ENCODE measurements around the gene PREX1. TPM values are rescaled to one million over a fixed set of nuclear protein-coding genes. Genes with fewer than 3 reads are reported as not detected.

PREX1 gene
- total and polyA plus RNA-seq, 2 donors (not counting 1 experiment from before 2014, with no cell fraction given), result 1.0 to 3.1 TPM

DNA sequence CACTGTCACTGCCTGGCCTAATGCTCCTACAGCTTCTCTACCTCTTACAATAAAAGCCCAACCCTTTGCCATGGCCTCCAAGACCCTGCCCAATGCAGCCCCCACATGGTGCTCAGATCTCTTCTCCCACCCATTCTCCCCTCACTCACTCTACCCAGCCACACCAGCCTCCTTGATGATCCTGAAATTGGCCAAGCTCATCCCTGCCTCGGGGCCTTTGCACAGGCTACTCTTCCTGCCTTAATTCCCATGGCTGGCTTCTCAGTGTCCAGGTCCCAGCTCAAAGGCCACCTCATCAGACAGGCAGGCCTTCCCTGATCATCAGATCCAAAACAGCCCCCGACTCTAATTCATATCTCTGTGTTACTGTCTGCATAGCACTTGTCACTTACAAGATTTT lies 25.6 kb downstream of the PREX1 start:
- Histone ChIP-seq H3K27me3 (ENCODE audit: control insufficient read depth, insufficient read depth, low read length) (no peaks in the 10 kb centered on the region), H3K4me3 (replicated peaks in 1 of 4; ENCODE audit: control extremely low read depth in 1 of 4, insufficient read depth in 1 of 4, low read depth in 3 of 4, low read length in 4 of 4) (no peak overlapping the region), H3K27ac (ENCODE audit: insufficient read depth, low read length) (no peak overlapping the region), H3K9me3 (ENCODE audit: control insufficient read depth, insufficient read depth, low read depth, low read length) (no peaks in the 10 kb centered on the region), H4K20me1 (ENCODE audit: control insufficient read depth, extremely low read depth, insufficient read depth, low read length) (no peaks in the 10 kb centered on the region), H3K9ac (ENCODE audit: insufficient read depth, low read length) (no peak overlapping the region), H3K79me2 (ENCODE audit: control insufficient read depth, insufficient read depth, low read length) (no peaks in the 10 kb centered on the region), H3K36me3 (ENCODE audit: control insufficient read depth, insufficient read depth, low read length) (no peaks in the 10 kb centered on the region), H2AFZ (ENCODE audit: low read length) (no peak overlapping the region), H3K4me2 (ENCODE audit: extremely low read depth, insufficient read depth, low read length) (no peak overlapping the region), H3K4me1 (ENCODE audit: control insufficient read depth, extremely low read depth, insufficient read depth, low read length) (no peaks in the 10 kb centered on the region)
- no peak for DNase-seq (ENCODE audit: low read depth in 2 of 2)
- TF ChIP-seq EZH2 (IDR thresholded peaks at IDR 0.05; ENCODE audit: low read length, missing control alignments), result no peak
- TF ChIP-seq, protein P1, sequence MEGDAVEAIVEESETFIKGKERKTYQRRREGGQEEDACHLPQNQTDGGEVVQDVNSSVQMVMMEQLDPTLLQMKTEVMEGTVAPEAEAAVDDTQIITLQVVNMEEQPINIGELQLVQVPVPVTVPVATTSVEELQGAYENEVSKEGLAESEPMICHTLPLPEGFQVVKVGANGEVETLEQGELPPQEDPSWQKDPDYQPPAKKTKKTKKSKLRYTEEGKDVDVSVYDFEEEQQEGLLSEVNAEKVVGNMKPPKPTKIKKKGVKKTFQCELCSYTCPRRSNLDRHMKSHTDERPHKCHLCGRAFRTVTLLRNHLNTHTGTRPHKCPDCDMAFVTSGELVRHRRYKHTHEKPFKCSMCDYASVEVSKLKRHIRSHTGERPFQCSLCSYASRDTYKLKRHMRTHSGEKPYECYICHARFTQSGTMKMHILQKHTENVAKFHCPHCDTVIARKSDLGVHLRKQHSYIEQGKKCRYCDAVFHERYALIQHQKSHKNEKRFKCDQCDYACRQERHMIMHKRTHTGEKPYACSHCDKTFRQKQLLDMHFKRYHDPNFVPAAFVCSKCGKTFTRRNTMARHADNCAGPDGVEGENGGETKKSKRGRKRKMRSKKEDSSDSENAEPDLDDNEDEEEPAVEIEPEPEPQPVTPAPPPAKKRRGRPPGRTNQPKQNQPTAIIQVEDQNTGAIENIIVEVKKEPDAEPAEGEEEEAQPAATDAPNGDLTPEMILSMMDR (conservative IDR thresholded peaks at IDR 0.05 in 1 of 2, IDR thresholded peaks at IDR 0.05 in 1 of 2; ENCODE audit: low read depth in 1 of 2, low read length in 2 of 2), result no peak

DNA sequence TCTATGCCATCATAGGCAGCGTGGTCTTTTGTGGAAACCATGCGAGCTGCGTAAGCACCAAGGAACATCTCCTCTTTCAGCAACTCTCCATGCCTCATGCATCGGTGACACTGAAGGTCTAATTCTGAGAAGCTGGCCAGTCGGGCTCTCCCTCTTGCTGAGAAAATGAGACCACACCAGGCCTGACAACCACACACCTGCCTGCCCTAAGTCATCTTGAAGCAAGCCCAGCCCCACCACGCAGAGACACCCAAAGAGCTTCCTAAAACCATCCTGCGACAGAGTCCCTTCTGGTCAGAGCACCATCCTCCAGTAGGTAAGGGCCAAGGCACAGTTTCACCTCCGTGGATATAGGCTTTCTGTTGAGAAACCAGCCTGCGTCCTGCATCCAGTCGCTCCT lies 26.6 kb downstream of the PREX1 start:
- no peaks in the 10 kb centered on the region for H3K27me3 ChIP-seq (ENCODE audit: control insufficient read depth, insufficient read depth, low read length)
- no peak overlapping the region for H3K4me2 ChIP-seq (ENCODE audit: extremely low read depth, insufficient read depth, low read length)
- H3K4me1 ChIP-seq (ENCODE audit: control insufficient read depth, extremely low read depth, insufficient read depth, low read length), result no peaks in the 10 kb centered on the region
- DNase-seq (ENCODE audit: low read depth in 2 of 2), result no peak
- H3K4me3 ChIP-seq (replicated peaks in 1 of 4; ENCODE audit: control extremely low read depth in 1 of 4, insufficient read depth in 1 of 4, low read depth in 3 of 4, low read length in 4 of 4), result no peak overlapping the region
- no peaks in the 10 kb centered on the region for H4K20me1 ChIP-seq (ENCODE audit: control insufficient read depth, extremely low read depth, insufficient read depth, low read length)
- H3K79me2 ChIP-seq (ENCODE audit: control insufficient read depth, insufficient read depth, low read length), result no peaks in the 10 kb centered on the region
- H2AFZ ChIP-seq (ENCODE audit: low read length), result no peak overlapping the region
- H3K9me3 ChIP-seq (ENCODE audit: control insufficient read depth, insufficient read depth, low read depth, low read length), result no peaks in the 10 kb centered on the region
- no peak overlapping the region for H3K9ac ChIP-seq (ENCODE audit: insufficient read depth, low read length)
- no peak overlapping the region for H3K27ac ChIP-seq (ENCODE audit: insufficient read depth, low read length)
- no peaks in the 10 kb centered on the region for H3K36me3 ChIP-seq (ENCODE audit: control insufficient read depth, insufficient read depth, low read length)
- TF ChIP-seq, protein P1 (conservative IDR thresholded peaks at IDR 0.05 in 1 of 2, IDR thresholded peaks at IDR 0.05 in 1 of 2; ENCODE audit: low read depth in 1 of 2, low read length in 2 of 2), result no peak
- TF ChIP-seq EZH2 (IDR thresholded peaks at IDR 0.05; ENCODE audit: low read length, missing control alignments), result no peak

DNA sequence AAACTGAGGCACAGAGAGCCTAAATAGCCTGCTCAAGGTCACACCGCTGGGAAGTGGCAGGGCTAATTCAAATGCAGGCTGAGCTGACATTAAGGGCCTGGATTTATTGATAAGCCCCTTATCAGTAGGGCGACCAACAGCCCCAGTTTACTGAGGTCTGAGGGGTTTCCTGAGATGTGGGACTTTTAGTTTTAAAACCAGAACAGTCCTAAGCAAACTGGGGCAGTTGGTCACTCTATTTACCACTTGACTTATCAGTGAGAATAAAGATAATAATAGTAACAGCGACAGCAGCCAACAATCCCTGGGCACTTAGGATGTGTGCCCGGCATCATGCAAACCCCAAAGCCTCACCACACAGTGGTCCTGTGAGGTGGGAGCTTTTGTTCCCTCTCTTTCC lies 27.6 kb downstream of the PREX1 start:
- TF ChIP-seq, protein P1 (conservative IDR thresholded peaks at IDR 0.05 in 1 of 2, IDR thresholded peaks at IDR 0.05 in 1 of 2; ENCODE audit: low read depth in 1 of 2, low read length in 2 of 2), result no peak
- no peak for TF ChIP-seq EZH2 (IDR thresholded peaks at IDR 0.05; ENCODE audit: low read length, missing control alignments)
- H3K79me2 ChIP-seq (ENCODE audit: control insufficient read depth, insufficient read depth, low read length), result no peaks in the 10 kb centered on the region
- no peaks in the 10 kb centered on the region for H3K4me1 ChIP-seq (ENCODE audit: control insufficient read depth, extremely low read depth, insufficient read depth, low read length)
- H3K36me3 ChIP-seq (ENCODE audit: control insufficient read depth, insufficient read depth, low read length), result no peaks in the 10 kb centered on the region
- H3K9ac ChIP-seq (ENCODE audit: insufficient read depth, low read length), result no peak overlapping the region
- no peak for DNase-seq (ENCODE audit: low read depth in 2 of 2)
- no peaks in the 10 kb centered on the region for H3K27me3 ChIP-seq (ENCODE audit: control insufficient read depth, insufficient read depth, low read length)
- no peak overlapping the region for H3K4me3 ChIP-seq (replicated peaks in 1 of 4; ENCODE audit: control extremely low read depth in 1 of 4, insufficient read depth in 1 of 4, low read depth in 3 of 4, low read length in 4 of 4)
- no peak overlapping the region for H3K4me2 ChIP-seq (ENCODE audit: extremely low read depth, insufficient read depth, low read length)
- H2AFZ ChIP-seq (ENCODE audit: low read length), result no peak overlapping the region
- H3K9me3 ChIP-seq (ENCODE audit: control insufficient read depth, insufficient read depth, low read depth, low read length), result no peaks in the 10 kb centered on the region
- no peaks in the 10 kb centered on the region for H4K20me1 ChIP-seq (ENCODE audit: control insufficient read depth, extremely low read depth, insufficient read depth, low read length)
- H3K27ac ChIP-seq (ENCODE audit: insufficient read depth, low read length), result no peak overlapping the region

Measured in fibroblast of lung (primary cell).